Measurements from ENCODE around the gene ERO1B.
"Not testable (repeated sequence)": the region's sequence is repeated elsewhere in the genome, so short reads cannot be mapped to it uniquely, and the experiment has no call there.

ERO1B gene

DNA sequence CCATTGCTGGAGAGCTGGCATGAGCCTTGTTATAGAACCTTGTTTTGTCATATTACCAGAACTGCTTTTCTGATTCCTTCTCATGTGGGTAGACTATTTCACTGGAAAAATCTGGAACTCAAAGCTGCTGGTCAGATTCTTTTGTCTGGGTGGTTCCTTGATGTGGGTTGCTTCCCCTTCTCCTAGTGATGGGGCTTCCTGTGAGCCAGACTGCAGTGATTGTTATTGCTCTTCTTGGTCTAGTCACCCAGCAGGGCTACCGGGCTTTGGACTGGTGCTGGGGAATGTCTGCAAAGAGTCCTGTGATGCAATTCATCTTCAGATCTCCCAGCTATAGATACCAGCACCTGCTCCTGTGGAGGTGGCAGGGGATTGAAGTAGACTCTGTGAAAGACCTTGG, 80.0 kb downstream of the ERO1B start:
- Mint-ChIP-seq H3K9me3 (peaks cover 44% of the 10 kb centered on the region), H3K36me3 (peaks cover 87% of the 10 kb centered on the region)

DNA sequence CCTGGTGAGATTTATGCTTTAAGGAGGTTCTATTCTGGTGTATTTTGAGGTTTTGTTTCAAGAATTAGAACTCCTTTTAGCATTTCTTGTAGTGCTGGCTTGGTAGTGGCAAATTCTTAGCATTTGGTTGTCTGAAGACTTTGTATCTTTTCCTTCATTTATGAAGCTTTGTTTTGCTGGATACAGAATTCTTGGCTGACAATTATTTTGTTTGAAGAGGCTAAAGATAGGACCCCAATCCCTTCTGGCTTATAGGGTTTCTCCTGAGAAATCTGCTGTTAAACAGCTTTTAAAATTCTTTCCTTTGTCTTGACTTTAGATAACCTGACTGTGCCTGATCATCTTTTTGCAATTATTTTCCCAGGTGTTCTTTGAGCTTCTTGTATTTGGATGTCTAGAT, 80.8 kb downstream of the ERO1B start:
- Mint-ChIP-seq H3K36me3 (peaks cover 84% of the 10 kb centered on the region), H3K4me3 (no peak overlapping the region), H3K9me3 (peaks cover 41% of the 10 kb centered on the region), H3K27ac (no peak overlapping the region), H3K4me1 (no peaks in the 10 kb centered on the region), H3K27me3 (no peaks in the 10 kb centered on the region)
- no peak for ATAC-seq

More for the DNA sequence above, 80.0 kb downstream of the ERO1B start:
- H3K27me3 Mint-ChIP-seq, result no peaks in the 10 kb centered on the region
- no peak for ATAC-seq
- no peak overlapping the region for H3K4me3 Mint-ChIP-seq
- H3K27ac Mint-ChIP-seq, result no peak overlapping the region
- no peaks in the 10 kb centered on the region for H3K4me1 Mint-ChIP-seq

DNA sequence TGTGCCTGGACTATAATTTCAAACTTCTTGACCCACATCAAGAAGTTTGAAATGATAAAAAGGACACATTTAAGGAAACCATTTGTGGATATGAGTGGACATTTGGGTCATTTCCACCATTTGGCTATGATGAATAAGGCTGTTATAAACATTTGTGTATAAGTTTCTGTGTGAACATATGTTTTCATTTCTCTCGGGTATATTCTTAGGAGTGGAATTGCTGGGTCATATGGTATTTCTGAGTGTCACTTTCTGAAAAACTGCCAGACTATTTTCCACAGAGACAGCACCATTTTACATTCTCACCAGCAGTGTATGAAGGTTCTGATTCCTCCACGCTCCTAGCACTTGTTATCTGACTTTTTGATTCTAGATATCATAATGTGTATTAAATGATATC, 88.6 kb downstream of the ERO1B start:
- H3K4me1 Mint-ChIP-seq, result peaks cover 3% of the 10 kb centered on the region
- H3K9me3 Mint-ChIP-seq, result peaks cover 26% of the 10 kb centered on the region
- ATAC-seq, result no peak
- H3K27ac Mint-ChIP-seq, result no peak overlapping the region
- H3K4me3 Mint-ChIP-seq, result no peak overlapping the region
- peaks cover 80% of the 10 kb centered on the region for H3K36me3 Mint-ChIP-seq
- no peaks in the 10 kb centered on the region for H3K27me3 Mint-ChIP-seq

DNA sequence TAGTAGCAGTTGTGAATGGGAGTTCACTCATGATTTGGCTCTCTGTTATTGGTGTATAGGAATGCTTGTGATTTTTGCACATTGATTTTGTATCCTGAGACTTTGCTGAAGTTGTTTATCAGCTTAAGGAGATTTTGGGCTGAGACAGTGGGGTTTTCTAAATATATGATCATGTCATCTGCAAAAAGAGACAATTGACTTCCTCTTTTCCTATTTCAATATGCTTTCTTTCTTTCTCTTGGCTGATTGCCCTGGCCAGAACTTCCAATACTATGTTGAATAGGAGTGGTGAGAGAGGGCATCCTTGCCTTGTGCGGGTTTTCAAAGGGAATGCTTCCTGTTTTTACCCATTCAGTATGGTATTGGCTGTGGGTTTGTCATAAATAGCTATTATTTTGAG, 93.7 kb downstream of the ERO1B start:
- H3K36me3 Mint-ChIP-seq, result peaks cover 56% of the 10 kb centered on the region
- peaks cover 19% of the 10 kb centered on the region for H3K9me3 Mint-ChIP-seq

DNA sequence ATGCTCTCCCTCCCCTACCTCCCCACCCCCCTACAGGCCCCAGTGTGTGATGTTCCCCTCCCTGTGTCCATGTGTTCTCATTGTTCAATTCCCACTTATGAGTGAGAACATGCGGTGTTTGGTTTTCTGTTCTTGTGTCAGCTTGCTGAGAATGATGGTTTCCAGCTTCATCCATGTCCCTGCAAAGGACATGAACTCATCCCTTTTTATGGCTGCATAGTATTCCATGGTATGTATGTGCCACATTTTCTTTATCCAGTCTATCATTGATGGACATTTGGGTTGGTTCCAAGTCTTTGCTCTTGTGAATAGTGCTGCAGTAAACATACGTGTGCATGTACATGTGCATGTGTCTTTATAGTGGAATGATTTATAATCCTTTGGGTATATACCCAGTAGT, 95.3 kb downstream of the ERO1B start:
- not testable (repeated sequence) for H3K4me3 Mint-ChIP-seq

More for the DNA sequence above, 93.7 kb downstream of the ERO1B start:
- not testable (repeated sequence) for H3K4me3 Mint-ChIP-seq, H3K27me3 Mint-ChIP-seq, ATAC-seq, H3K4me1 Mint-ChIP-seq, H3K27ac Mint-ChIP-seq

DNA sequence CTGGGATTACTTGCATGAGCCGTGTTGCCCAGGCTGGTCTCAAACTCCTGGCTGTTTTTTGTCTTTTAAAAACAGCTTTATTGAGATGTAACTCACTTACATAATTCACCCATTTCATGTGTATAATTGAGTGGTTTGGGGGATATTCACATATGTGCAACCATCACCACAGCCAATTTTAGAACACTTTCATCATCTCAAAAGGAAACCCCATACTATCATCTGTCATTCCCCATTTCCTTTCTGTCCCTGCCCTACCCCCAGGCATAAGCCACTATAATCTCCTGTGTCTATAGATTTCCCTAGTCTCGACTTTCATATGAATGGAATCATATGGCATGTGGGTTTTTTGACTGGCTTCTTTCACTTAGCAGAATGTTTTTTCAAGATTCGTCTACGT, 96.1 kb downstream of the ERO1B start:
- ATAC-seq, result no peak
- Mint-ChIP-seq H3K9me3 (peaks cover 16% of the 10 kb centered on the region), H3K36me3 (peaks cover 44% of the 10 kb centered on the region), H3K4me3 (no peak overlapping the region), H3K4me1 (peaks cover 5% of the 10 kb centered on the region), H3K27me3 (no peaks in the 10 kb centered on the region), H3K27ac (no peak overlapping the region)

More for the DNA sequence above, 95.3 kb downstream of the ERO1B start:
- not testable (repeated sequence) for H3K4me1 Mint-ChIP-seq, H3K27me3 Mint-ChIP-seq, ATAC-seq, H3K27ac Mint-ChIP-seq
- Mint-ChIP-seq H3K36me3 (peaks cover 49% of the 10 kb centered on the region), H3K9me3 (peaks cover 19% of the 10 kb centered on the region)

DNA sequence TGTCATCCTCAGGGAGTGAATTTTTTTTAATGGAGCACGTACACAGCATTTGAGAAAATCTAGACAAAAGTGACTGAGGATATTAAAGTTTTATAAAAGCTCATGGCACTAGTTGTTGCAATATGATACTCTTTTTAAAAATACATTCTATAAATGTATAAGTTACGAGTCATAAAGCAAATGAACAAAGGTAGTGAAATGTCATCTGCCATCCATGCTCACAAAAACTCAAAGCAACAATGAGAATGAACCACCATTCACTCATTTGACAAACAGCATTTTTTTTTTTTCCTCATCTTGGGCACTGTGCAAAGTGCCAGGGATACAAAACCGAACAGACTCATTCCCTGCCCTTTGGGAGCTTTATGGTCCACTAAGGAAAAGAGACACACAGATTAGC, 100.7 kb downstream of the ERO1B start:
- Mint-ChIP-seq H3K36me3 (peaks cover 6% of the 10 kb centered on the region), H3K27ac (no peak overlapping the region), H3K4me1 (peaks cover 6% of the 10 kb centered on the region), H3K9me3 (no peaks in the 10 kb centered on the region), H3K27me3 (no peaks in the 10 kb centered on the region), H3K4me3 (no peak overlapping the region)
- ATAC-seq, result no peak

DNA sequence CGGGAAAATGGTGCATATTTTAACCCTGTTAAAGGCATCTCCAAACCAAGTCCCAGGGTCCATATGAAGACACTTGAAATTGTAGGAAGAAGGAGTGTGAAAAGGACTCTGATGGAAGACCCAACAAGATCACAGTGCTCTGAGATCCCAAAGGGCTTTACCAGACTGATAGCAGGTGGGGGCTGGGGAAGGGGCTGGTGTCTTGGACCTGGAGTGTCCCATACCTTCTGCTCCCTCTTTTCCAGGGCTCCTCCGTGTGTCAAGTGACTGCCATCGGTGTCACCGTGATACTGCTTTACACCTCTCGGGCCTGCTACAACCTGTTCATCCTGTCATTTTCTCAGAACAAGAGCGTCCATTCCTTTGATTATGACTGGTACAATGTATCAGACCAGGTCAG, 102.1 kb downstream of the ERO1B start:
- Mint-ChIP-seq H3K4me1 (peaks cover 20% of the 10 kb centered on the region), H3K4me3 (no peak overlapping the region), H3K27ac (no peak overlapping the region), H3K36me3 (peaks cover 19% of the 10 kb centered on the region), H3K9me3 (no peaks in the 10 kb centered on the region), H3K27me3 (peaks cover 2% of the 10 kb centered on the region)
- no peak for ATAC-seq

DNA sequence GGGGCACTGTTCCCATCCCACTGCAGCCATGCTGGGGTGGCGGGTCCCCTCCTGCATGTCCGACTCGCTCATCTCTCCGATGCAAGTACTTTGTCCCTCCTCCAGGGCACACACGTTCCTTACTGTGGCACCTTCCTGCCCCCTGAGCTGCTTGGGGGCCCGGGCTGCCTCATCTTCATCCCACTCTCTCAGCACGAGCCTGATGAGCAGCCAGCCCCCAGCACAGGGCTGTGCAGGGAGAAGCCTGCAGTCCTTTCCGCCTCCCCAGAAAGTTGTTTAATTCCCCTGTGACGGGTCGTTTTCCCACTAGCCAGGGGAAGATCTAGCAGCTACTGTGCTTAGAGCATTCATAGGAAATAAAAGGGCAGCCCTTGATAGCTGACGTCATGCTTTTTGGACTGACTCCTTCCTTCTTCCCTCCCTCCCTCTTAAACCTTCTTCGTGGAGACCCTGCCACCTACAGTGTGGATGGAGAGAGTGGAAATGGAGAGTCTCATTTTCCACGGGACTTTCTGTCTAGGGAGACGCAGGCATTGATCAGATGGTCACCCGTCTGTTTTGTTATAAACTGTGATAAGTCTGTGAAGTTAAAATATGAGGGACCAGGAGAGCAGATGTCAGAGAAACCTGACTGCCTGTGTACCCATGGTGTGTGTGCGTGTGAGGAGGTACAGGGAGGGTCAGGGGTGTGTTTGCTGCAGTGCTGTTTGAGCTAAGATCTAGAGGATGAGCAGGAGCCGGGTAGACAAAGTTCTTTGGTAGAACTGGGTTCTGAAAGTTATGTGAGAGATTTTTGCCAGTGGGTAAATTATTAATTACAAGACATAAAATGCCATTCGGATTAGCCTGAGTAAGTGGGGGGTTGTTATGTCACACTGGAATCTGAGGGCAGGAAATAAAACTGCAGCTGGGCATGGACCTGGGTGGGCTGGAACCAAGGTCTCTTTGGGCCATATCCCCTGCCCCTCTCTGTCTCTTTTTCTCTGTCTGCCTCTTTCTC, 105.1 kb downstream of the ERO1B start:
- H3K4me3 Mint-ChIP-seq, result no peak overlapping the region
- peaks cover 22% of the 10 kb centered on the region for H3K4me1 Mint-ChIP-seq
- ATAC-seq, result peak; percentile 6
- H3K27me3 Mint-ChIP-seq, result peaks cover 10% of the 10 kb centered on the region
- no peaks in the 10 kb centered on the region for H3K9me3 Mint-ChIP-seq
- no peak overlapping the region for H3K27ac Mint-ChIP-seq
- H3K36me3 Mint-ChIP-seq, result peaks cover 34% of the 10 kb centered on the region

DNA sequence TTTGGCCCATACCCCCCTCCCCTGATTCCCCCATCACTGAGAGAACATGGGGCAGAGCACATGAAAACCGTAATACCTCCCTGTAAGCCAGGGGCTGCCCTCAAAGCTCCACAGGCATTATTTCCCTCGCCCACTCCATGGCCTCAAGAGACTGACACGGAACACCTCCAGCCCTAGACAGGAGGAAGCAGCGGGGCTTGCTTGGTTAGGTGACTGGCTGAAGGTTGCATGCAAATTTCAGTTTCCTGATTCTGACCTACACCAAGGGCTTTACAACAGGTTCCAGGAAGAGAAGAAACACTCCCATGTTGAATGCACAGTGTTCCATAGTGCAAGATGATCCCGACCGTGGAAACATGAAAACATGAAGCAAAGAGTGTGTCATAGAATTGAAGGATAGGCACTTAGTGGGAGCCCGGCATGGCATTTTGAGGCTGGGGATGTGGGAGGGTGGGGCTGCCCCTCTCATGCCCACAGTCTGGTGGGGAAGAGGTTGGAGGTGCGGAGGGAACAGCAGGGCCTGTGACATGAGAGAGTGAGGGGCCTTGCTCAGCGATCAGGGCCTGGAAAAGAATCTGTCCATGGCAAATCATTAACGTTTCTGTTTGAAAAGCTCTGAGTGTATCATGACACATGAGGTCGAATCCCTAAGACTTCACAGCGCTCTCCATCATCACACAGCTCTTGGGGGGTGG, 106.0 kb downstream of the ERO1B start:
- H3K4me1 Mint-ChIP-seq, result peaks cover 22% of the 10 kb centered on the region
- peak; percentile 83 for ATAC-seq
- peak overlapping the region; percentile 57 for H3K4me3 Mint-ChIP-seq
- peaks cover 34% of the 10 kb centered on the region for H3K36me3 Mint-ChIP-seq
- no peak overlapping the region for H3K27ac Mint-ChIP-seq
- peaks cover 10% of the 10 kb centered on the region for H3K27me3 Mint-ChIP-seq
- H3K9me3 Mint-ChIP-seq, result no peaks in the 10 kb centered on the region

DNA sequence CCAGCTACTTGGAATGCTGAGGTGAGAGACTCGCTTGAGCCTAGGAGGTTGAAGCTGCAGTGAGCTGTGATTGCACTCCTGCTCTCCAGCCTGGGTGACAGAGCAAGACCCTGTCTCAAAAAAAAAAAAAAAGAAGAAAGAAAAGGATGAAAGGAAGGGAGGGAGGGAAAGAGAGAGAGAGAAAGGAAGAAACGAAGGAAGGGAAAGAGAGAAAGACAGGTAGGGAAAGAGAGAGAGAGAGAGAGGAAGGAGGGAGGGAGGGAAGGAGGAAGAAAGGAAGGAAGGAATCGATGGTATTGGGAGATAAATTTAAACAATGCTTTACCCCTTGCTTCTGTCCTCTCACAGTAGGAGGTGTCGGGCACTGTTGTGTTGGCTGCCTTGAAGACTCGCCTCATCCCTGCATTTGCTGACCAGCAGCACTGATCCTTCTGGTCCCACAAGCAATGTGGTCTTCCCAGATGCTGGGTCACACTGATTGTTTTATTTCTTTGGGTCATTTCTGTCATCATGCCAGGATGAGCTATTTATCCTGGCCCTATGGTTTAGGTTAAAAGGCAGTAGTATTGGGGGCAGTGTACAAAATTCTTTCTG, 108.5 kb downstream of the ERO1B start:
- H3K27me3 Mint-ChIP-seq, result peaks cover 10% of the 10 kb centered on the region
- no peak overlapping the region for H3K27ac Mint-ChIP-seq
- H3K4me1 Mint-ChIP-seq, result peaks cover 22% of the 10 kb centered on the region
- no peak for ATAC-seq
- no peaks in the 10 kb centered on the region for H3K9me3 Mint-ChIP-seq
- peaks cover 28% of the 10 kb centered on the region for H3K36me3 Mint-ChIP-seq
- H3K4me3 Mint-ChIP-seq, result no peak overlapping the region

DNA sequence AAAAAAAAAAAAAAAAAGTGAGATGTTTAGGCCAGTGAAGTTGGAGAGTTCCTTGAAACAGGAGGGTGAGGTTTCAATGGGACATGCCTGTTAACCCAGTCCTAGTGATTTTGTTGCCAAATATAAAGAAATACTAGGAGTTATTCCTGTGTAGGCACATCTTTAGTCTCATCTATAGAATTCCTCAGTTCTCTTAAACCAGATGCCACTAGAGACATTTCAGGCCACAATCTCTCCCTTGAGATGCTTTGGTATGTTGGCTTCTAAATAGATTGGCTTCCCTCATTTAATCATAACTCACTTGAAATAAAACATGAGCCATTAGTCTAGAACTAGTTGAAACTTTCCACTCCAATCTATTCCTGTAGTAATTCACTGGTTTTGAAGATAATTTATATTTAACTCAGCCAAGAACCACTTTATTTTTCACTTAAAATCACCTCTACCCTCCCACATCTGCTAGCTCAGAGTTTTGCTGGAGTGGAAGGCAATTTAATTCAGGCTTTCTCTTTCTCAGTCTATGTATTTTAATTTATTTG, 109.6 kb downstream of the ERO1B start:
- H3K9me3 Mint-ChIP-seq, result no peaks in the 10 kb centered on the region
- no peak for ATAC-seq
- H3K27me3 Mint-ChIP-seq, result peaks cover 10% of the 10 kb centered on the region
- no peak overlapping the region for H3K4me3 Mint-ChIP-seq
- no peak overlapping the region for H3K27ac Mint-ChIP-seq
- H3K4me1 Mint-ChIP-seq, result peaks cover 22% of the 10 kb centered on the region
- H3K36me3 Mint-ChIP-seq, result peaks cover 28% of the 10 kb centered on the region

DNA sequence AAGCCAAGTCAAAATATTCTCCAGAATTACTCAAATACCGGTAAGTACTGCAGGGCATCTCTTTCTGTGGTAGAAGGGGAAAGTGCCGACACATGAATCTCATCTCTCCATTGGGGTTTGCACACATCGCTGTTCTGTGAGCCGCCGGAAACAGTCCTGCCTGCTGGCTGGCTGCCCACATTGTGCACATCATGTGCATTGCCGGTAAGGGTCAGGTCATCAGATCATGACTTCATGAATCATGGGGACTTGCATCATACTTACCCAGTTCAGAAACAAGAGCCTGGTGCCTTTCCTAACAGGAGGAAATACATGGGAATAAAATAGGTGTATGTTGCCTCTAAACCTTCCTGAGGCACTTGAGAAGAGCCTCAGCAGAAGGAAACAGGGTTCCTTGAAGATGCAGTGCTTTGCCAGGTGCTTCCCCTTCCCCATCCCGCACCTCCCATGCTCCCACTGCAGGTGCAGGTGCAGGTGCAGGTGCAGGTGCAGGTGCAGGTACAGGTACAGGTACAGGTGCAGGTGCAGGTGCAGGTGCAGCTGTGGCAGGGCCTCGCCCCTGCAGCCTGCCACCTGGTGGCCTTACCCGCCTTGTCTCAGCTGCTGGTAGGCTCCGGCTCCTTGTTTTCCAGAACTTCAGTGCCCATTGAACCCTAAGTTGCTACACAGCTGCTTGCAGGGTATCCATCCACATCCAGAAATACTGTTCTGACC, 112.9 kb downstream of the ERO1B start:
- ATAC-seq, result no peak
- no peak overlapping the region for H3K27ac Mint-ChIP-seq
- H3K4me1 Mint-ChIP-seq, result peaks cover 5% of the 10 kb centered on the region
- H3K9me3 Mint-ChIP-seq, result peaks cover 7% of the 10 kb centered on the region
- H3K36me3 Mint-ChIP-seq, result peaks cover 20% of the 10 kb centered on the region
- no peak overlapping the region for H3K4me3 Mint-ChIP-seq
- peaks cover 14% of the 10 kb centered on the region for H3K27me3 Mint-ChIP-seq

DNA sequence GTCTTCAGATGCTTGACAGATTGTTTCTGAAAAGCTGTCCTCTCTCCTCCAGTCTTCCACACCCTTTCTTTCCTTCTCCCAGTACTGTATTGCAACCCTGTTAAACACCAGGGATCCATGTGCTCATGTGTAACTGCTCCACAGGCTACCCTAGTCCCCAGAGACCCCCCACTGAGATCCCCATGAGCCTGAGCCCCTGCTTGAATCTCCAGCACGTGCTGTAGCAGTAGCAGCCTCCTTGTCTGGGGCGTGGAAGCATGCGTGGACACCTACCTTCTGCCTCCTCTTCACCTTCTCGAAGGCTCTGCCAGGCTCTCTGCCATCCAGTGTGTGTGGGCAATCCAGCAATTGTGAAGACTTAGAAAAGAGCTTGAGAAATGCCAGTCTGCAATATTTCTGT, 114.2 kb downstream of the ERO1B start:
- peaks cover 20% of the 10 kb centered on the region for H3K36me3 Mint-ChIP-seq
- ATAC-seq, result no peak
- H3K27ac Mint-ChIP-seq, result no peak overlapping the region
- peaks cover 14% of the 10 kb centered on the region for H3K4me1 Mint-ChIP-seq
- H3K27me3 Mint-ChIP-seq, result peaks cover 14% of the 10 kb centered on the region
- peaks cover 11% of the 10 kb centered on the region for H3K9me3 Mint-ChIP-seq
- H3K4me3 Mint-ChIP-seq, result no peak overlapping the region

DNA sequence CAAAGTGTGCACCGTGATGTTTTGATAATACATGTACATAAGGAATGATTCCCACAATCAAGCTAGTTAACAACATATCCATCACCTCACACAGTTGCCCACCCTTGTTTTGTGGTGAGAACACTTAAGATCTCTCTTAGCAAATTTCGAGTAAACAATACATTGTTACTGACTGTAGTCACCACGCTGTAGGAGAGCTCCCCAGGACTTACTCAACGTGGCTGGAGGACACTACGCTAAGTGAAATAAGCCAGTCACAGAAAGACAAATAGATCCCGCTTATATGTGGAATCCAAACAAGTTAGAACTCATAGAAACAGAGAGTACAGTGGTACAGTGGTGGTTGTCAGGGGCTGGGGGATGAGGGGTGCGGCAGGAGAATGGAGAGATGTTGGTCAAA, 114.6 kb downstream of the ERO1B start:
- H3K9me3 Mint-ChIP-seq, result peaks cover 11% of the 10 kb centered on the region
- H3K4me1 Mint-ChIP-seq, result peaks cover 14% of the 10 kb centered on the region
- ATAC-seq, result no peak
- H3K4me3 Mint-ChIP-seq, result no peak overlapping the region
- H3K27me3 Mint-ChIP-seq, result peaks cover 14% of the 10 kb centered on the region
- H3K36me3 Mint-ChIP-seq, result peaks cover 20% of the 10 kb centered on the region
- no peak overlapping the region for H3K27ac Mint-ChIP-seq
